SK-N-SH (cell line): ENCODE measurements around the gene DGKH. TPM values are rescaled to one million over a fixed set of nuclear protein-coding genes. Genes with fewer than 3 reads are reported as not detected.

Source experiments
- CTCF ChIA-PET: fragments of 300-600, 350-600 bp; formaldehyde crosslinking; extraction: SDS; loops from one replicate; lab custom pipeline; 2021; lab: Yijun Ruan, JAX
- POLR2A ChIA-PET: fragments of 350-600 bp; sonication (Branson Sonifier 250); formaldehyde crosslinking; extraction: SDS; loops from one replicate; lab custom pipeline; 2020; ENCODE audit warnings: antibody characterized with exemption, inconsistent platforms; lab: Yijun Ruan, JAX
- DNase-seq: peaks from one replicate; pipeline ENCODE4 v3.0.0; 2012
- H2AFZ ChIP-seq: fragments of 200-600 bp; sonication (generic); 2 replicates; pipeline ENCODE4 v1.8.1; 2016; ENCODE audit warnings: antibody characterized with exemption, mild to moderate bottlenecking, low read depth
- H3F3A ChIP-seq: fragments of 200-600 bp; sonication (generic); replicated peaks from 2 replicates; pipeline ENCODE3; 2016; ENCODE audit warnings: antibody characterized with exemption, mild to moderate bottlenecking; ENCODE audit not compliant: insufficient read depth
- H3K27ac ChIP-seq, 2 experiments: fragments of 200-500 bp in 1 of 2; fragments of 200-600 bp in 1 of 2; sonication (Bioruptor generic) in 1 of 2; sonication (generic), shearing (Covaris generic) in 1 of 2; 2 replicates each; pipeline versions ENCODE4 v1.5.1 to v1.6.1; 2014 to 2016; ENCODE audit warnings: low read depth in 2 of 2, inconsistent platforms in 1 of 2, low read length in 1 of 2, mild to moderate bottlenecking in 1 of 2, mixed read lengths in 1 of 2
- H3K27me3 ChIP-seq: fragments of 200-600 bp; sonication (generic), shearing (Covaris generic); 2 replicates; pipeline ENCODE4 v1.6.1; 2016; ENCODE audit warnings: mixed run types; ENCODE audit not compliant: insufficient read depth
- H3K36me3 ChIP-seq, 2 experiments: fragments of 200-500 bp in 1 of 2; fragments of 200-600 bp in 1 of 2; sonication (Bioruptor generic) in 1 of 2; sonication (generic) in 1 of 2; replicated peaks in 1 of 2; 2 replicates each; pipeline versions ENCODE3 to v1.5.1; 2014 to 2016; ENCODE audit warnings: low read length in 1 of 2, mild to moderate bottlenecking in 1 of 2; ENCODE audit not compliant: insufficient read depth in 2 of 2, control insufficient read depth in 1 of 2
- H3K4me1 ChIP-seq, 2 experiments: fragments of 200-500 bp in 1 of 2; fragments of 200-600 bp in 1 of 2; sonication (Bioruptor generic) in 1 of 2; sonication (generic), shearing (Covaris generic) in 1 of 2; 2 replicates each; pipeline versions ENCODE4 v1.5.1 to v1.6.1; 2014 to 2016; ENCODE audit warnings: low read depth in 1 of 2, low read length in 1 of 2, mixed run types in 1 of 2; ENCODE audit not compliant: insufficient read depth in 2 of 2, control insufficient read depth in 1 of 2
- H3K4me2 ChIP-seq: fragments of 200-600 bp; sonication (generic), shearing (Covaris generic); 2 replicates; pipeline ENCODE4 v1.6.1; 2017; ENCODE audit warnings: mixed run types
- H3K4me3 ChIP-seq, 2 experiments: fragments of 200-500 bp in 1 of 2; fragments of 200-600 bp in 1 of 2; sonication (Bioruptor generic) in 1 of 2; sonication (generic), shearing (Covaris generic) in 1 of 2; 2 replicates each; pipeline versions ENCODE4 v1.5.1 to v1.8.1; 2014 to 2016; ENCODE audit warnings: low read depth in 2 of 2, inconsistent platforms in 1 of 2, low read length in 1 of 2, mild to moderate bottlenecking in 1 of 2, mixed read lengths in 1 of 2, moderate library complexity in 1 of 2
- H3K79me2 ChIP-seq: fragments of 200-600 bp; sonication (generic); 2 replicates; pipeline ENCODE4 v1.8.1; 2017; ENCODE audit warnings: mild to moderate bottlenecking; ENCODE audit not compliant: insufficient read depth
- H3K9ac ChIP-seq: fragments of 200-600 bp; sonication (generic); 2 replicates; pipeline ENCODE4 v1.6.1; 2017; ENCODE audit warnings: mixed run types
- H3K9me2 ChIP-seq: fragments of 200-600 bp; sonication (generic); 2 replicates; pipeline ENCODE4 v1.6.1; 2017; ENCODE audit warnings: mixed run types
- H3K9me3 ChIP-seq: fragments of 200-600 bp; sonication (generic); 2 replicates; pipeline ENCODE4 v1.6.1; 2017; ENCODE audit warnings: mixed run types, mild to moderate bottlenecking, moderate library complexity
- H4K20me1 ChIP-seq: fragments of 200-600 bp; sonication (generic); 2 replicates; pipeline ENCODE4 v1.6.1; 2017; ENCODE audit warnings: mild to moderate bottlenecking, mixed run types; ENCODE audit not compliant: insufficient read depth
- CHD2 ChIP-seq: fragments of 150-350 bp; IDR thresholded peaks from 2 replicates; pipeline ENCODE4 v1.6.1; 2018; ENCODE audit warnings: low read length; ENCODE audit not compliant: partially characterized antibody
- ELF1 ChIP-seq: IDR thresholded peaks from 2 replicates; pipeline ENCODE4 v1.4.0; 2012
- EP300 ChIP-seq, 2 experiments: IDR thresholded peaks; 2 replicates each; pipeline versions ENCODE4 v1.4.0 to v1.6.1; 2012; ENCODE audit warnings: borderline replicate concordance in 1 of 2, low read depth in 1 of 2, low read length in 1 of 2
- FOSL2 ChIP-seq: IDR thresholded peaks from 2 replicates; pipeline ENCODE4 v1.4.0; 2012; ENCODE audit warnings: low read depth, mild to moderate bottlenecking, moderate library complexity, borderline replicate concordance
- FOXJ3 ChIP-seq: sonication (generic); formaldehyde crosslinking; IDR thresholded peaks from 2 replicates; pipeline ENCODE4 v1.5.1; 2020; ENCODE audit warnings: mild to moderate bottlenecking, missing genetic modification reagents
- FOXM1 ChIP-seq: IDR thresholded peaks from 2 replicates; pipeline ENCODE4 v1.4.0; 2012; ENCODE audit warnings: low read depth, mild to moderate bottlenecking
- GABPA ChIP-seq: IDR thresholded peaks from 2 replicates; pipeline ENCODE4 v1.4.0; 2012; ENCODE audit warnings: low read depth, mild to moderate bottlenecking
- GATA2 ChIP-seq: sonication (generic); formaldehyde crosslinking; IDR thresholded peaks from 2 replicates; pipeline ENCODE4 v1.5.0; 2020; ENCODE audit warnings: mild to moderate bottlenecking, missing genetic modification reagents
- IRF3 ChIP-seq: fragments of 150-350 bp; IDR thresholded peaks from 2 replicates; pipeline ENCODE4 v1.6.1; 2016; ENCODE audit warnings: mild to moderate bottlenecking, low read depth, low read length
- MAX ChIP-seq: IDR thresholded peaks from 2 replicates; pipeline ENCODE4 v1.4.0; 2012; ENCODE audit warnings: low read depth
- MXI1 ChIP-seq: IDR thresholded peaks from 2 replicates; pipeline ENCODE4 v1.6.1; 2012; ENCODE audit warnings: mild to moderate bottlenecking, low read depth, low read length, improper control_type of control experiment
- NRF1 ChIP-seq: IDR thresholded peaks from 2 replicates; pipeline ENCODE4 v1.6.1; 2012; ENCODE audit warnings: low read depth, mild to moderate bottlenecking, low read length
- PBX3 ChIP-seq: IDR thresholded peaks from 2 replicates; pipeline ENCODE4; 2012
- RFX5 ChIP-seq: IDR thresholded peaks from 2 replicates; pipeline ENCODE4 v1.6.1; 2012; ENCODE audit warnings: mild to moderate bottlenecking, improper control_type of control experiment, low read length
- SIN3A ChIP-seq: IDR thresholded peaks from 2 replicates; pipeline ENCODE4 v1.6.1; 2012; ENCODE audit warnings: low read depth, mild to moderate bottlenecking, low read length, moderate library complexity, borderline replicate concordance
- SMC3 ChIP-seq: IDR thresholded peaks from 2 replicates; pipeline ENCODE4 v1.6.1; 2012; ENCODE audit warnings: low read depth, low read length, improper control_type of control experiment
- TCF12 ChIP-seq: IDR thresholded peaks from 2 replicates; pipeline ENCODE4 v1.4.0; 2012
- USF2 ChIP-seq: fragments of 150-350 bp; IDR thresholded peaks from 2 replicates; pipeline ENCODE4 v1.6.1; 2017; ENCODE audit warnings: antibody characterized with exemption, low read length, low read depth, borderline replicate concordance
- YY1 ChIP-seq: IDR thresholded peaks from 2 replicates; pipeline ENCODE4 v1.4.0; 2012; ENCODE audit warnings: low read depth, mild to moderate bottlenecking
- WGBS: methylation state at CpG from one replicate; pipeline ENCODE4 v1.1.6; 2017; ENCODE audit warnings: low lambda C conversion rate; 5-methylcytosine and 5-hydroxymethylcytosine counted together
- polyA plus RNA-seq, 3 experiments: library from polyadenylated mRNA; depleted of rRNA; stranded (reverse); fragments of >200 nt; gene quantifications; 2 replicates each; pipeline ENCODE4 v1.2.3, GENCODE V29; 2012
- TF ChIP-seq, protein P1 (sequence below): IDR thresholded peaks from 2 replicates; pipeline ENCODE4 v1.4.0; 2012; ENCODE audit warnings: low read depth, borderline replicate concordance

Gene DGKH
- polyA plus RNA-seq, 1 of the 3 experiments (the other 2 are of a cell fraction): 2.5 TPM

DNA sequence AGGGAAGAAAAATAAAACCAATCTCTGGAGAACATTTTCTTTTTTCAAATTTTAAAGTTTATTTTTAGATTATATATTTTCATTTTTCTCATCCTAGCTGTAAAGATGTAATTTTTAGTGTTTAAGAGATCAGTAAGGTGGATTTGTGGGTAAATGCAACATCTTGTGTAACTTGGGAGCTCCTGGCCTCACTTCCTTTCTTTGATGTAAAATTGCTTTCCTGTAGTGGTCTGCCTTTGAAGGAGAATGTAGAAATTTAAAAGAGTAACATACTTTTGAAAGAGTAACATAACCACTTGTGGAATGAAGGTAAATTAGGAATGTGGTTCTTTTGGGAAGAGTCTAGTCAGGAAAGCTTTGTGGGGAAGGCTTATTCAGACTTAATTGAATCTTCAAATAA, 127.8 kb downstream of the DGKH start:
- Histone ChIP-seq H3K27me3 (no peaks in the 10 kb centered on the region), H4K20me1 (no peaks in the 10 kb centered on the region), H3K4me3 (no peak overlapping the region), H2AFZ (no peak overlapping the region), H3K4me2 (no peak overlapping the region), H3K36me3 (peaks cover 7 to 49% of the 10 kb centered on the region in 2 experiments), H3K79me2 (no peaks in the 10 kb centered on the region), H3K9me3 (no peaks in the 10 kb centered on the region), H3F3A (peaks cover 3% of the 10 kb centered on the region), H3K27ac (no peak overlapping the region), H3K9ac (no peak overlapping the region), H3K4me1 (peaks cover 0 to under 1% of the 10 kb centered on the region in 2 experiments; a peak in 3 of 4 replicates), H3K9me2 (0 out of 2 replicates have a peak, but pooled peaks cover 4% of the 10 kb centered on the region)
- TF ChIP-seq NRF1: no peak
- TF ChIP-seq MXI1: no peak
- no peak for TF ChIP-seq USF2
- no peak for TF ChIP-seq SMC3
- TF ChIP-seq ELF1: no peak
- no peak for TF ChIP-seq EP300 (IDR thresholded peaks at IDR 0.05; ENCODE audit: borderline replicate concordance in 1 of 2, low read depth in 1 of 2, low read length in 1 of 2)
- TF ChIP-seq IRF3: no peak
- TF ChIP-seq FOXM1: no peak
- TF ChIP-seq CHD2: no peak
- TF ChIP-seq RFX5: no peak
- TF ChIP-seq, protein P1, sequence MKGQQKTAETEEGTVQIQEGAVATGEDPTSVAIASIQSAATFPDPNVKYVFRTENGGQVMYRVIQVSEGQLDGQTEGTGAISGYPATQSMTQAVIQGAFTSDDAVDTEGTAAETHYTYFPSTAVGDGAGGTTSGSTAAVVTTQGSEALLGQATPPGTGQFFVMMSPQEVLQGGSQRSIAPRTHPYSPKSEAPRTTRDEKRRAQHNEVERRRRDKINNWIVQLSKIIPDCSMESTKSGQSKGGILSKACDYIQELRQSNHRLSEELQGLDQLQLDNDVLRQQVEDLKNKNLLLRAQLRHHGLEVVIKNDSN: no peak
- TF ChIP-seq SIN3A: no peak
- no peak for TF ChIP-seq GATA2
- TF ChIP-seq FOXJ3: no peak
- TF ChIP-seq YY1: no peak
- no peak for TF ChIP-seq GABPA
- TF ChIP-seq MAX: no peak
- ChIA-PET POLR2A (no interaction called here), CTCF (no interaction called here)
- DNase-seq: no peak

GRCh38 chr13:42177189-42177588, 128.7 kb downstream of the DGKH start:
- no peak overlapping the region for H3K4me2 ChIP-seq
- TF ChIP-seq USF2 (no peak), PBX3 (no peak), FOSL2 (no peak), SMC3 (no peak), TCF12 (peak; percentile 23; the same call in 1 of the 2 replicates)
- H4K20me1 ChIP-seq: no peaks in the 10 kb centered on the region
- peaks cover 0 to 5% of the 10 kb centered on the region in 2 experiments; a peak in 3 of 4 replicates for H3K4me1 ChIP-seq
- no peak for DNase-seq
- no peaks in the 10 kb centered on the region for H3K79me2 ChIP-seq
- no peak overlapping the region for H3K27ac ChIP-seq
- ChIA-PET CTCF (no interaction called here), POLR2A (no interaction called here)
- H3F3A ChIP-seq: peaks cover 3% of the 10 kb centered on the region
- 45% methylated on average over 1 of the region's 1 CpG for WGBS
- no peaks in the 10 kb centered on the region for H3K9me3 ChIP-seq
- H2AFZ ChIP-seq: no peak overlapping the region
- no peak overlapping the region for H3K9ac ChIP-seq
- no peaks in the 10 kb centered on the region for H3K27me3 ChIP-seq
- H3K9me2 ChIP-seq: 0 out of 2 replicates have a peak, but pooled peaks cover 4% of the 10 kb centered on the region
- peaks cover 9 to 46% of the 10 kb centered on the region in 2 experiments for H3K36me3 ChIP-seq
- no peak overlapping the region for H3K4me3 ChIP-seq
